Testis (tissue), 5 donors: ENCODE data around the gene CCDC14. TPM values are rescaled to one million over a fixed set of nuclear protein-coding genes. Genes with fewer than 3 reads are reported as not detected.
"Not testable (repeated sequence)": the region's sequence is repeated elsewhere in the genome, so short reads cannot be mapped to it uniquely, and the experiment has no call there.

Experiments
- DNase-seq: peaks from one replicate; pipeline ENCODE4 v3.0.0-alpha.2; 2019
- H3K27ac ChIP-seq, 2 donors: fragments of 200-600 bp; sonication (generic); one replicate each; pipeline ENCODE4 v1.5.1; 2019
- H3K27me3 ChIP-seq: fragments of 200-600 bp; sonication (generic); one replicate; pipeline ENCODE4 v1.5.1; 2019
- H3K36me3 ChIP-seq: fragments of 200-600 bp; sonication (generic); one replicate; pipeline ENCODE4 v1.5.1; 2017; ENCODE audit warnings: low read depth; ENCODE audit errors: missing control alignments
- H3K4me1 ChIP-seq: fragments of 200-600 bp; sonication (generic); one replicate; pipeline ENCODE4 v1.5.1; 2019
- H3K4me3 ChIP-seq, 2 donors: fragments of 200-600 bp; sonication (generic); one replicate each; pipeline ENCODE4 v1.5.1; 2017 to 2019
- H3K9me3 ChIP-seq: fragments of 200-600 bp; sonication (generic); one replicate; pipeline ENCODE4 v1.5.1; 2017
- CTCF ChIP-seq, 3 experiments: fragments of 450-650 bp in 2 of 3; fragments of 200-600 bp in 1 of 3; sonication (generic) in 1 of 3; IDR thresholded peaks; one replicate each; pipeline ENCODE4 v1.5.1; 2016 to 2019; ENCODE audit warnings: antibody characterized with exemption in 3 of 3, mild to moderate bottlenecking in 2 of 3, moderate library complexity in 1 of 3
- POLR2A ChIP-seq: fragments of 450-650 bp; IDR thresholded peaks from one replicate; pipeline ENCODE4 v1.6.1; 2017; ENCODE audit warnings: antibody characterized with exemption, mild to moderate bottlenecking, moderate library complexity
- WGBS, 2 donors: methylation state at CpG; one replicate each; pipeline ENCODE4 v1.1.5; 2018; 5-methylcytosine and 5-hydroxymethylcytosine counted together
- intact Hi-C: fragments of 100-400 bp; cut with DNase I; formaldehyde crosslinking; loops from one replicate; pipeline ENCODE4 v1.15.1; 2023; ENCODE audit warnings: low total_unique reads
- long read RNA-seq, 2 donors: transcript quantifications; one replicate each; lab custom pipeline, GENCODE V29; 2026
- polyA plus RNA-seq: library from polyadenylated mRNA; stranded (reverse); fragments of 350-450 nt; fragmentation: Illumina TruSeq; extraction: RNeasy Lipid Tissue Mini Kit (QIAGEN cat#74804); gene quantifications from one replicate; pipeline ENCODE4 v1.2.3, GENCODE V29; 2014; ENCODE audit warnings: low read depth, low replicate concordance; ENCODE audit not compliant: insufficient read depth
- total RNA-seq, 2 donors: library from RNA; depleted of rRNA; stranded (reverse); fragments of >200 nt; gene quantifications; one replicate each; pipeline ENCODE4 v1.2.3, GENCODE V29; 2016

Gene CCDC14
- total RNA-seq = 100 to 1,000 TPM in 1 of 2 donors, 10 to 100 TPM in 1; 63.7 to 101 TPM
- 33.3 TPM for polyA plus RNA-seq
- long read RNA-seq, donor 1, full-length matches to known transcripts = 5 of 5 reads
- long read RNA-seq, donor 1, partial matches to known transcripts = 0 of 5 reads
- long read RNA-seq, donor 1, other reads (novel, unspliced or antisense) = 0 of 5 reads
- long read RNA-seq, donor 2, partial matches to known transcripts = 0 of 1 reads
- long read RNA-seq, donor 2, other reads (novel, unspliced or antisense) = 0 of 1 reads

GRCh38 chr3:123960781-123961507 is at the start of gene CCDC14:
Gene CCDC14, minus strand, starts transcription at chr3:123961229. Its CDS starts 56 bp downstream, at chr3:123961173.
- TF ChIP-seq CTCF (IDR thresholded peaks at IDR 0.05) = no peak
- peak; percentile 39 for TF ChIP-seq POLR2A
- Histone ChIP-seq H3K36me3 (no peaks in the 10 kb centered on the region), H3K27me3 (no peaks in the 10 kb centered on the region), H3K4me1 (peaks cover 4% of the 10 kb centered on the region), H3K9me3 (no peaks in the 10 kb centered on the region), H3K27ac (peak within 1 kb of the TSS; percentile 70 to 89), H3K4me3 (peak within 1 kb of the TSS; percentile 78 to 92)
- 0% methylated on average over 40 to 55 of the region's 55 CpGs for WGBS, 2 donors
- peak; percentile 96 for DNase-seq
- intact Hi-C loops = no loop called here

- WGBS, 2 donors = 90 to 100% methylated on average over 1 of the region's 1 CpG
Measured at GRCh38 chr3:124008321-124008720, 47.3 kb upstream of the CCDC14 start.

GRCh38 chr3:124007186-124007585 is 46.2 kb upstream of the CCDC14 start:
- H3K27me3 ChIP-seq = no peaks in the 10 kb centered on the region
- DNase-seq = no peak
- H3K9me3 ChIP-seq = no peaks in the 10 kb centered on the region
- WGBS, 2 donors = 60 to 68% methylated on average over 4 of the region's 4 CpGs
- TF ChIP-seq CTCF (IDR thresholded peaks at IDR 0.05) = no peak
- no peak for TF ChIP-seq POLR2A
- intact Hi-C loops = no loop called here
- H3K4me3 ChIP-seq = no peak overlapping the region
- no peak overlapping the region for H3K27ac ChIP-seq
- H3K36me3 ChIP-seq = no peaks in the 10 kb centered on the region
- no peaks in the 10 kb centered on the region for H3K4me1 ChIP-seq

More at GRCh38 chr3:124008321-124008720, 47.3 kb upstream of the CCDC14 start:
- H3K27me3 ChIP-seq, intact Hi-C loops, DNase-seq, H3K27ac ChIP-seq, H3K9me3 ChIP-seq, H3K4me3 ChIP-seq, H3K36me3 ChIP-seq, H3K4me1 ChIP-seq: not testable (repeated sequence)

- intact Hi-C loops = not testable (repeated sequence)
Measured at GRCh38 chr3:124002405-124003079, 41.5 kb upstream of the CCDC14 start.

GRCh38 chr3:124001366-124001765 is 40.3 kb upstream of the CCDC14 start:
- DNase-seq, H3K27ac ChIP-seq, H3K36me3 ChIP-seq, H3K4me3 ChIP-seq, H3K9me3 ChIP-seq, H3K4me1 ChIP-seq, intact Hi-C loops, H3K27me3 ChIP-seq: not testable (repeated sequence)
- 78 to 88% methylated on average over 6 of the region's 6 CpGs for WGBS, 2 donors

More at GRCh38 chr3:124002405-124003079, 41.5 kb upstream of the CCDC14 start:
- 69 to 75% methylated on average over 2 of the region's 2 CpGs for WGBS, 2 donors
- not testable (repeated sequence) for H3K27me3 ChIP-seq, DNase-seq, H3K4me1 ChIP-seq, H3K27ac ChIP-seq, H3K36me3 ChIP-seq, H3K4me3 ChIP-seq, H3K9me3 ChIP-seq

GRCh38 chr3:123997543-123997942 is 36.5 kb upstream of the CCDC14 start:
- Histone ChIP-seq H3K9me3 (no peaks in the 10 kb centered on the region), H3K27ac (no peak overlapping the region), H3K4me3 (no peak overlapping the region), H3K27me3 (no peaks in the 10 kb centered on the region), H3K4me1 (no peaks in the 10 kb centered on the region), H3K36me3 (no peaks in the 10 kb centered on the region)
- intact Hi-C loops = no loop called here
- 88 to 89% methylated on average over 2 of the region's 2 CpGs for WGBS, 2 donors
- no peak for DNase-seq
- TF ChIP-seq CTCF (IDR thresholded peaks at IDR 0.05) = no peak
- no peak for TF ChIP-seq POLR2A
